C4-2B (cell line): ENCODE results near the gene CLEC11A.

Source experiments
- H3K27ac ChIP-seq: fragments of 450-650 bp; 2 replicates; pipeline ENCODE4 v1.5.1; 2017
- ZFX ChIP-seq: fragments of 450-650 bp; IDR thresholded peaks from 2 replicates; pipeline ENCODE4 v1.6.1; 2017
- TF ChIP-seq, protein P1 (sequence below): fragments of 450-650 bp; conservative IDR thresholded peaks from 2 replicates; pipeline ENCODE4 v1.5.1; 2017; ENCODE audit warnings: mild to moderate bottlenecking

CLEC11A gene

DNA sequence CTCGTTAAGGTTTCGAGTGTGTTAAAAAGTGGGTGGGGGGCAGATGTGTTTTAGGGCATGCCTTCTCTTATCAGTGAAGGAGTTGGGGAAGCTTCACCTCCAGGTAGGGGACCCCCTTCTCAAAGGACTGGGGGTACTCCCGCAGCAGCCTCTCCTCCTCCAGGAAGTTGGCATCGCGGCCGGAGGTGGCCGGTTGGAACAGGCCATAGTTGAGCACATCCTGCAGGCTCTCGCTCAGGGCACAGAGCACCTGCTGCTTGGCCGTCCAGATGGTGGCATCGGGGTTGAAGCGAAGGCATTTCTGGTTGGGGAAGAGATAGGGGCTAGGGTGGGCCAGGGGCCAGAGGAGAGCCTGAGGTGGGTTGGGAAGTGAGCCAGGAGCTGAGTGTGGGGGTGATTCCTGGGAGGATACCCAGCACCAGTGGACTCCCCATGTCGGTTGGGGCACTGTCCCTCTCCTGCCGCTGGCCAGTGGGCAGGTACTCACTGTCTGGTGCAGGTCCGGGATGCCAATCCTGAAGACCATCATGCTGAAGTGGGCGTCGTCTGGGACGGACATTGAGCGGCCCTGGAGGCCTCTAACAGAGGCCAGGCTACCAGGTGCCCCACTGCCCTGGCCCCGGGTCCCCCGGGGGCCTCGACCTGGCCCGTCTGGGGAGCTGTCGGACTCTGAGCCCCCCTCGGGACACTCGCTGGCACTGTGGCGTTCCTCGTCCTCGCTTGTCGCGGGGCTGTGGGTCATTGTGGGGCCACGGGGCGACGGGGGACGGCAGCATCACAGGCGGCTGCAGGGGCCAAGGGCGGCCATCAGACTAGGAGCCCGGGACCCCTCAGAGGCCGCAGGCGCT lies 6.8 kb upstream of the CLEC11A start:
- no peak overlapping the region for H3K27ac ChIP-seq
- TF ChIP-seq, protein P1, sequence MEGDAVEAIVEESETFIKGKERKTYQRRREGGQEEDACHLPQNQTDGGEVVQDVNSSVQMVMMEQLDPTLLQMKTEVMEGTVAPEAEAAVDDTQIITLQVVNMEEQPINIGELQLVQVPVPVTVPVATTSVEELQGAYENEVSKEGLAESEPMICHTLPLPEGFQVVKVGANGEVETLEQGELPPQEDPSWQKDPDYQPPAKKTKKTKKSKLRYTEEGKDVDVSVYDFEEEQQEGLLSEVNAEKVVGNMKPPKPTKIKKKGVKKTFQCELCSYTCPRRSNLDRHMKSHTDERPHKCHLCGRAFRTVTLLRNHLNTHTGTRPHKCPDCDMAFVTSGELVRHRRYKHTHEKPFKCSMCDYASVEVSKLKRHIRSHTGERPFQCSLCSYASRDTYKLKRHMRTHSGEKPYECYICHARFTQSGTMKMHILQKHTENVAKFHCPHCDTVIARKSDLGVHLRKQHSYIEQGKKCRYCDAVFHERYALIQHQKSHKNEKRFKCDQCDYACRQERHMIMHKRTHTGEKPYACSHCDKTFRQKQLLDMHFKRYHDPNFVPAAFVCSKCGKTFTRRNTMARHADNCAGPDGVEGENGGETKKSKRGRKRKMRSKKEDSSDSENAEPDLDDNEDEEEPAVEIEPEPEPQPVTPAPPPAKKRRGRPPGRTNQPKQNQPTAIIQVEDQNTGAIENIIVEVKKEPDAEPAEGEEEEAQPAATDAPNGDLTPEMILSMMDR: no peak
- TF ChIP-seq ZFX: no peak

DNA sequence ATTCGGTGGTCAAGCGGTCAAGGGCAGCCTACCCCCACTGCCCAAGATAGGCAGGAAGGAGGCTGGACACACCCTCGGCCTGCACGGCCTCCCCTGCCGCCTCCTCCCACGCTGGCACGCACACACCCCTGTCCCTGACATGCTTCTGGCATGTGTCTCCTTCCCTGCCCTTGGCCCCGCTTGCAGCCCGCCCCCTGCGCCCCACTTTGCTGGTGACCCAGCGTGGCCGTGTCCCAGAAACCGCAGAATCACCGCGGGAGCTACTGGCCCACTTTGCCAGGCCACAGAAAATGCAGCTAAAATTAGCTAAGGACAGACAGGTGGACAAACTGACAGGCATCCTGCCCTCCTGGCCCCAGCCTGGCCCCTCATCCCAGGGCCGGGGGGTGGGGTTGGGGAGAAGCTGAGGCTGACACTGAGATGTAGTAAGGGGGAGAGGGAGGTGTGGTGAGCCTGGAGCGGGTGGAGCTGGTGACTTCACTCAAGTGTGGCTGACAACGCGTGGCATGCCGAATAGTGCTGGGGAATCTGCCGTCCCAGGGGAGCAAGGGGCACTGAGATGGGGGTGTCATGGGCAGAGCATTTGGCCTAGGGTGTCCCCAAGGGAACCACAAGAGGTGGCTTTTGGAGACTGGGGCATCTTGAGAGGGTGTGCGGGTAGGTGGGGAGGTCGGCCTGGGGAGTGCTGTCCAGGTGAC lies 6.0 kb upstream of the CLEC11A start:
- TF ChIP-seq, protein P1: no peak
- TF ChIP-seq ZFX: no peak
- no peak overlapping the region for H3K27ac ChIP-seq

DNA sequence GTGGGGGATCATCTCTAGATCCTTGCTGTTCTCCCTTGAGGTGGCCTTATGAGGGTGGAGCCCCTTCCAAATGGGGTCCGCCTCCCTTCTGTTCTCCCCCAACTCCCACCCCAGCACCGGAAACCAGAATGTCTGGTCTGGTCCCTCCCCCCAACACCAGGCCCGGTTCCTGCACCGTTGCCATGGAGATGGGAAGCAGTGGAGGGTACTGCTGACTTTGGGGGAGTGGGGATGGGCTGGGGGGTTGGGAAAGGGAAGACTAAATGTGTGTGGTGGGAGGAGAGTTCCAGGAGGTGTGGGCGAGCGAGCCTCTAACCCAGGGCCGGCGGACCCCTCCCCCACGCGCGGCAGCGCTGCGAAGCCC lies 5.3 kb upstream of the CLEC11A start:
- TF ChIP-seq ZFX: no peak
- TF ChIP-seq, protein P1: no peak
- H3K27ac ChIP-seq: no peak overlapping the region

DNA sequence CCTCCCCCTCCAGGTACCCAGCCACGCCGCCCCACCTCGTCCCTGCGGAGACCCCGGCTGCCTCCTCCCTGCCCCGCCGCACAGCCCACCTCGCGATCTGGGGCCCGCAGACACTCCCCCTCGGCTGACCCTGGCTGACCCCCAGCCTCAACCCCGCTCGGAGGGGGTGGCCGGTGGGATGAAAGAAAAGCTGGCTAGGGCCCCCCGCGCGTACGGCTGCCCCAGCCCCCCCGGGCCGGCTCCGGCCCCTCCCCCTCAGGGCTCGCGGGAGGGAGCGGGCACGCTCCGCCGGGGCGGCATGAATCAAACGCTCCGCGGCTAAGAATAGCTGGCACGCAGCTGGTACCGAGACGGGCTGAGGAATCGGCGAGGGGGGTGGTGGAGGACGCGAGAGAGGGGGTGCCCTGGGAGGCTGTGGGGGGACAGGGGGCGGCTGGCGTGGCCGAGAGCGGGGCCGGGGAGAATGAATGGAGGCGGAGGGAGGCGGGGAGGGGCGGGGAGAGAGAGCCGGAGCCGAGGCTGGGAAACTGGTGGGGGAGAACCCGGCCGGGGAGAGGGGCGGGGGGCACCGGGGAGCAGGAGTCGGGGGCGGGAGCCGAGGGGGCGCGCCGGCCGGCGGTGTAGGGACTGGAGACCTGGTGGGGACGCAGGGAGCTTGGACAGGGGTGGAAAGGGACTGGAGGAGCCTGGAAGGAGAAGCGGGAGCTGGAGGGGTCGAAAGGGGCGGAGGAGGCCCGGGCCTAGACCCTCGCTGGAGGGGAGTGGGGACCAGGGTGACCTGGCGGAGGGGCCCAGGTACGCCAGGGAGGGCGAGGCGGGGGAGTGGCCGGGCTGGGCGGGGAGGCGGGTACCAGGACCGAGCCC lies 4.7 kb upstream of the CLEC11A start:
- no peak overlapping the region for H3K27ac ChIP-seq
- TF ChIP-seq ZFX: no peak
- TF ChIP-seq, protein P1: no peak

DNA sequence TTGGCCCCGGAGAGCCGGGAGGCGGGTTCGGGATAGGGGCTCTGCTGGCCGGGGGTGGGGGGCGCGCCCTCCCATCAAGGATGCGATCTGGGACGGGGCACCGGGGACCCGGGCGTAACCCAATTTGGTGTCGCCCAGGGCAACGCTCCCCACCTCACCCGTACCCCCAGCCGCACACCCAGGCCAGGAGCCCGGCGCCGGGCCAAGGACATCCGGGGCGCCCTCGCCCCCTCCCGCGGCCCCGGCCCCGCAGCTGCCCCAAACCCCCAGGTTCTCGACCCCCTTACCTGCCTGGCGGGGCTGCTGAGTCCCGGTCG lies 4.1 kb upstream of the CLEC11A start:
- TF ChIP-seq, protein P1: no peak
- TF ChIP-seq ZFX: no peak

DNA sequence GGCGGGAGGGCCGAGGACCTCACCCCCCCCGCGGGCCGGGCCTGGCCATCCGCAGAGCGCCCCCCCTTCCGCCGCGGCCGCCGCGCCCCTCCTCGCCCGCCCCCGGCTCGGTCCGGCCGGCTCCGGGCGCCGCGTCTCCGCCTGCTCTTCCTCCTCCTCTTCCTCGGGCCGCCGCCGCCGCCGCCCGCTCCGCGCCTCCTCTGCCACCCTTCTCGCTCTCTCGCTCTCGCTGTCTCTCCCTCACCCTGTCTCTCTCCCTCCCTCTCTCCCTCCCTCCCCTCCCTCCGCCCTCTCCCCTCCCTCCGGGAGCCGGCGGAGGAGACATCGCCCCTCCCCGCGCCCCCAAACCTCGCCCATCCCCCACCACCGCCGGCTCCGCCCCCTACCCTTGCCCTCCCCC lies 3.6 kb upstream of the CLEC11A start, which contains the start of gene SHANK1:
Gene SHANK1, minus strand, starts transcription at position 237 of the 400 bp plus-strand sequence. CDS start 2,883 bp downstream, outside the sequence.
- H3K27ac ChIP-seq: no peak within 1 kb of the TSS

More for the DNA sequence above, 4.1 kb upstream of the CLEC11A start:
- H3K27ac ChIP-seq: no peak overlapping the region

More for the DNA sequence above, 3.6 kb upstream of the CLEC11A start, which contains the start of gene SHANK1:
- no peak for TF ChIP-seq ZFX
- TF ChIP-seq, protein P1: no peak
